Cardiac muscle cell (in vitro differentiated cells and primary cell): ENCODE measurements around the gene IGDCC3. TPM values are rescaled to one million over a fixed set of nuclear protein-coding genes. Genes with fewer than 3 reads are reported as not detected.

ENCODE experiments used
- DNase-seq, 2 donors: peaks; one replicate each; pipeline versions ENCODE4 v3.0.0 to v3.0.0-alpha.2; 2010 to 2017; ENCODE audit warnings: low read depth in 1 of 2, low spot score in 1 of 2
- H3K27ac ChIP-seq: fragments of 200-600 bp; sonication (generic); 2 replicates; pipeline ENCODE4 v1.5.1; 2016
- H3K27me3 ChIP-seq: fragments of 200-600 bp; sonication (generic); 2 replicates; pipeline ENCODE4 v1.6.0; 2016; ENCODE audit warnings: control low read depth
- H3K36me3 ChIP-seq: fragments of 200-600 bp; sonication (generic); 2 replicates; pipeline ENCODE4 v1.5.1; 2016; ENCODE audit warnings: control low read depth
- H3K4me1 ChIP-seq: fragments of 200-600 bp; sonication (generic); 2 replicates; pipeline ENCODE4 v1.8.1; 2017; ENCODE audit warnings: low read depth, mild to moderate bottlenecking, mixed run types
- H3K4me3 ChIP-seq: fragments of 200-600 bp; sonication (generic); 2 replicates; pipeline ENCODE4 v1.5.1; 2016; ENCODE audit warnings: mild to moderate bottlenecking
- H3K9me3 ChIP-seq: fragments of 200-600 bp; sonication (generic); 2 replicates; pipeline ENCODE4 v1.5.1; 2017; ENCODE audit warnings: low read depth, mild to moderate bottlenecking, control low read depth
- CTCF ChIP-seq: IDR thresholded peaks from 2 replicates; pipeline ENCODE4 v1.5.1; 2012; ENCODE audit warnings: low read depth, mild to moderate bottlenecking, low read length
- polyA plus RNA-seq: library from polyadenylated mRNA; unstranded; fragments of >200 nt; fragmentation: Nextera tagmentation; extraction: Ambion mirVana; gene quantifications from 2 replicates; pipeline ENCODE4 v1.2.1, GENCODE V29; 2016
- total RNA-seq: library from RNA; depleted of rRNA; stranded (reverse); fragments of >200 nt; gene quantifications from 2 replicates; pipeline ENCODE4 v1.2.3, GENCODE V29; 2016

IGDCC3 gene
- total and polyA plus RNA-seq, 2 experiments from 2014 or later, result 41.1 to 54.6 TPM

DNA sequence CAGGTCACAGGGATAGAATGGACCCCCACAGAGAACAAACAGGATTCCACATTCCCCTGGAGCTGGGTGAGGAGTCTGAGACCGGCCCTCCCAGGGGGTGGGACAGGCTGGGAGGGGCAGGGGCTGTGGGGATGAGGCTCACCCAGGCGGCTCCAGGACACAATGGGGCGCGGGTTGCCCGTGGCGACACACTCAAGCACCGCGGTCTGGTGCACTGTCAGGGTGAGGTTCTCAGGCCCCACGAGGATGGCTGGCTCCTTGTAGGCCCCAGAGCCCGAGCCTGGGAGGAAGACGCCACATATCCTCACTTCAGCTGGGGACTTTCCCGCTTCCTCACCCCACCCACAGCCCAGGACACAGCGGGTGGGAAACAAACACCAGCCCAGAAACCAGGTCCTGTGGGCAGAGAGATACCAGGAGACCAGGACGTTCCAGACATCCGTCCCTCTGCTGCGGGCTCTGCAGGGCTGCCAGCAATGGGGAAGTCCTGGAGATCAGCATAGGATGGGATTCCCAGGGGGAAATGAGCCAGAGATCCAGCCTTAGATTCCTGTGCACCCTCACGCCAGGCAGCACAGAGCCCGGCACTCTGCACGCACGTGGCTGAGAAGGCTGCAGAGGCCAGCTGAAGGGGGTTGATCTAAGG, 43.1 kb downstream of the IGDCC3 start:
- H3K4me1 ChIP-seq, result peaks cover 18% of the 10 kb centered on the region
- TF ChIP-seq CTCF, result no peak
- no peak for DNase-seq

GRCh38 chr15:65333856-65334255, 43.9 kb downstream of the IGDCC3 start:
- TF ChIP-seq CTCF, result no peak
- Histone ChIP-seq H3K27ac (no peak overlapping the region), H3K4me3 (no peak overlapping the region), H3K4me1 (peaks cover 18% of the 10 kb centered on the region), H3K27me3 (no peaks in the 10 kb centered on the region), H3K36me3 (no peaks in the 10 kb centered on the region), H3K9me3 (no peaks in the 10 kb centered on the region)
- no peak for DNase-seq

More for the DNA sequence above, 43.1 kb downstream of the IGDCC3 start:
- Histone ChIP-seq H3K36me3 (no peaks in the 10 kb centered on the region), H3K4me3 (no peak overlapping the region), H3K27me3 (no peaks in the 10 kb centered on the region), H3K9me3 (no peaks in the 10 kb centered on the region), H3K27ac (no peak overlapping the region)

GRCh38 chr15:65333148-65333820, 44.5 kb downstream of the IGDCC3 start:
- H3K4me1 ChIP-seq, result peaks cover 18% of the 10 kb centered on the region
- no peaks in the 10 kb centered on the region for H3K36me3 ChIP-seq
- H3K27ac ChIP-seq, result no peak overlapping the region
- DNase-seq, result no peak
- TF ChIP-seq CTCF, result no peak
- no peaks in the 10 kb centered on the region for H3K9me3 ChIP-seq
- no peaks in the 10 kb centered on the region for H3K27me3 ChIP-seq
- no peak overlapping the region for H3K4me3 ChIP-seq

- TF ChIP-seq CTCF, result no peak
- DNase-seq, result no peak
- H3K27ac ChIP-seq, result no peak overlapping the region
- H3K36me3 ChIP-seq, result no peaks in the 10 kb centered on the region
- peaks cover 18% of the 10 kb centered on the region for H3K4me1 ChIP-seq
- no peaks in the 10 kb centered on the region for H3K9me3 ChIP-seq
- no peak overlapping the region for H3K4me3 ChIP-seq
- H3K27me3 ChIP-seq, result no peaks in the 10 kb centered on the region
Measured at GRCh38 chr15:65332391-65333147, 45.2 kb downstream of the IGDCC3 start.

DNA sequence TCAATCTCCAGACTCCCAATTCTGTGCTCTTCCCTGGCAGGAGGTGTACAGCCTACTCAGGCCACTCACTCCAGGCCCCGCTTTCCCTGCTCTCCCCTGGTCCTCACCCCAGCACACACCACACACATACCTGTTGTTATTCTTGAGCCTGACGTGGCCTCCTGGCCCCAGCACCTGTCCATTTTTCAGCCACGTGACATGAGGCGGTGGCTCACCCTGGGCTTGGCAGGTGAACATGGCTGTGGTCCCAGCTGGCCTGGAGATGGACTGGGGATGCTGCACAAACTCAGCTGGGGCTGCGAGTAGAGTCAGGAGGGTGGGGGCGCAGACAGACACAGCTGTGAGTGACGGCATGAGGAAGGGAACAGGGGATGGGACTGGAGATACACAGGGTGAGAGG, 46.0 kb downstream of the IGDCC3 start:
- no peak for TF ChIP-seq CTCF
- DNase-seq, result no peak
- no peaks in the 10 kb centered on the region for H3K36me3 ChIP-seq
- H3K27me3 ChIP-seq, result no peaks in the 10 kb centered on the region
- H3K4me3 ChIP-seq, result no peak overlapping the region
- peaks cover 15% of the 10 kb centered on the region for H3K4me1 ChIP-seq
- no peak overlapping the region for H3K27ac ChIP-seq
- H3K9me3 ChIP-seq, result no peaks in the 10 kb centered on the region
